AG04449 (cell line): ENCODE data around the gene MMP14.
"Not testable (repeated sequence)": the region's sequence is repeated elsewhere in the genome, so short reads cannot be mapped to it uniquely, and the experiment has no call there.

Experiments
- CTCF ChIA-PET: fragments of 350-600 bp; formaldehyde crosslinking; extraction: SDS; loops from one replicate; lab custom pipeline; 2021; ENCODE audit warnings: antibody characterized with exemption; lab: Yijun Ruan, JAX
- POLR2A ChIA-PET: fragments of 400-600, 350-600 bp; formaldehyde crosslinking; extraction: SDS; loops from one replicate; lab custom pipeline; 2020; ENCODE audit warnings: antibody characterized with exemption, inconsistent platforms; lab: Yijun Ruan, JAX
- DNase-seq: peaks from one replicate; pipeline ENCODE4 v3.0.0-alpha.2; 2010; ENCODE audit warnings: low read depth, low spot score
- H3K4me3 ChIP-seq: 2 replicates; pipeline ENCODE4 v1.5.1; 2011; ENCODE audit warnings: low read depth, mild to moderate bottlenecking, control low read depth, low read length
- CTCF ChIP-seq: IDR thresholded peaks from one replicate; pipeline ENCODE4 v1.5.1; 2011; ENCODE audit warnings: mild to moderate bottlenecking, moderate library complexity, low read length, control low read depth, inconsistent platforms; ENCODE audit not compliant: insufficient read depth; ENCODE audit errors: missing control alignments

MMP14 gene

DNA sequence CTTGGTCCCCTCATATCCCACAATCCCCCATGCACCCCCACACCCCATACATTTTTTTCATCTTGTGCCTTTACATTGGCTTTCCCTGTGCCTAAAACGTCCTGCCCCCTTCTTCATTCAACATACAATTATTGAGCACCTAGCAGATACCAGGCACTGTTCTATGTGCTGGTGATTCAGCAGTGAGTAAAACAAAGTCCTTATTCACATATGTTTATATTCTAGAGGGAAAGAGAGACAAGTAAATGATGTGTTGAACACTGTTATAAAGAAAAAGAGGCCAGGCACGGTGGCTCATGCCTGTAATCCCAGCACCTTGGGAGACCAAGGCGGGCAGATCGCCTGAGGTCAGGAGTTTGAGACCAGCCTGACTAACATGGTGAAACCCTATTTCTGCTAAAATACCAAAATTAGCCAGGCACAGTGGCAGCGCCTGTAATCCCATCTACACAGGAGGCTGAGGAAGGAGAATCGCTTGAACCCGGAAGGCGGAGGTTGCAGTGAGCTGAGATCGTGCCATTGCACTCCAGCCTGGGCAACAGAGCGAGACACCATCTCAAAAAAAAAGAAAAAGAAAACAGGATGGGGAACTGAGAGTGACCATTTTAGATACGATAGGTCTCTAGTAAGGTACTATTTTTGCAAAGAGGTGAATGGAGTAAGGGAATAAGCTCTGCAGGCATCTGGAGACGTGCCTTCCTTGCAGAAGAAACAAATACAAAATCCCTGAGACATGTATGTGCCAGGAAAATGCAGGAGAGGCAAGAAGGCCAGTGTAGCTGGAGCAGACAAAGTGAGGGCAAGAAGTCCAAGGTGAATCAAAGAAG lies 33.3 kb upstream of the MMP14 start:
- no peak for TF ChIP-seq CTCF
- no peak for DNase-seq
- CTCF ChIA-PET, result interaction anchor here (0.6 to 2.3 kb wide), 3 partner anchors 230 to 246 kb away, joined by 3 to 5 read pairs (median 4); no protein-coding TSS in a partner anchor
- no peak overlapping the region for H3K4me3 ChIP-seq
- POLR2A ChIA-PET, result no interaction called here

- H3K4me3 ChIP-seq, result no peak overlapping the region
- ChIA-PET CTCF (interaction anchor here (0.6 kb wide), 1 partner anchor 231 kb away, joined by 3 read pairs; no protein-coding TSS in a partner anchor), POLR2A (no interaction called here)
- no peak for TF ChIP-seq CTCF
- no peak for DNase-seq
Observed at GRCh38 chr14:22803687-22803974, 32.8 kb upstream of the MMP14 start.

- DNase-seq, CTCF ChIA-PET, POLR2A ChIA-PET, H3K4me3 ChIP-seq: not testable (repeated sequence)
Observed at GRCh38 chr14:22805235-22805634, 31.1 kb upstream of the MMP14 start.

GRCh38 chr14:22807432-22808087 lies 28.8 kb upstream of the MMP14 start:
- no peak overlapping the region for H3K4me3 ChIP-seq
- ChIA-PET CTCF (interaction anchor here (0.8 to 2.5 kb wide), 5 partner anchors 11 to 237 kb away, joined by 3 to 8 read pairs (median 4); no protein-coding TSS in a partner anchor), POLR2A (interaction anchor here (0.6 to 1.1 kb wide), 2 partner anchors 41 to 218 kb away, joined by 3 to 4 read pairs; partner anchors contain the start of genes DAD1 and OXA1L)
- no peak for DNase-seq
- TF ChIP-seq CTCF, result no peak

- CTCF ChIA-PET, result interaction anchor here (1.2 to 2.1 kb wide), 6 partner anchors 10 to 252 kb away, joined by 3 to 7 read pairs (median 5); no protein-coding TSS in a partner anchor
- no peak for TF ChIP-seq CTCF
- DNase-seq, result no peak
- POLR2A ChIA-PET, result no interaction called here
- H3K4me3 ChIP-seq, result no peak overlapping the region
Observed at GRCh38 chr14:22808388-22809209, 27.8 kb upstream of the MMP14 start.

DNA sequence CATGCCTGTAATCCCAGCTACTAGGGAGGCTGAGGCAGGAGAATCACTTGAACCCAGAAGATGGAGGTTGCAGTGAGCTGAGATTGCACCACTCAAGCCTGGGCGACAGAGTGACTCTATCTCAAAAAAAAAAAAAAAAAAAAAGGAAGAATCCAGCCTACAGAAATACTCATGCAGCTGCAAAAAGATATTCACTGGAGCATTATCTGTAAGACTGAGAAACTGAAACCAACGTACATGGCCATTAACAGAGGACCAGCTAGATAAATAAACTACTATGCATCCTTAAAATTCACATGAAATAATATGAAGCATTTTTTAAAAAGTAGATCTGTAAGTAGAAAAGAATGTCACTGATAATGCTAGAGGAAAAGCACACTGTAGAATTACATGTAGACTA lies 24.7 kb upstream of the MMP14 start:
- ChIA-PET POLR2A (no interaction called here), CTCF (interaction anchor here (0.6 to 2.5 kb wide), 6 partner anchors 10 to 268 kb away, joined by 3 to 9 read pairs (median 4); no protein-coding TSS in a partner anchor)
- no peak for TF ChIP-seq CTCF
- no peak for DNase-seq
- H3K4me3 ChIP-seq, result no peak overlapping the region
